GM12872 (cell line): Measurements from ENCODE around the gene SMYD3.

Experiments
- TF ChIP-seq, protein P1 (sequence below): IDR thresholded peaks from 3 replicates; pipeline ENCODE4 v1.5.1; 2011; ENCODE audit warnings: low read depth, mild to moderate bottlenecking, low read length, moderate library complexity; ENCODE audit not compliant: insufficient read depth

The SMYD3 gene

DNA sequence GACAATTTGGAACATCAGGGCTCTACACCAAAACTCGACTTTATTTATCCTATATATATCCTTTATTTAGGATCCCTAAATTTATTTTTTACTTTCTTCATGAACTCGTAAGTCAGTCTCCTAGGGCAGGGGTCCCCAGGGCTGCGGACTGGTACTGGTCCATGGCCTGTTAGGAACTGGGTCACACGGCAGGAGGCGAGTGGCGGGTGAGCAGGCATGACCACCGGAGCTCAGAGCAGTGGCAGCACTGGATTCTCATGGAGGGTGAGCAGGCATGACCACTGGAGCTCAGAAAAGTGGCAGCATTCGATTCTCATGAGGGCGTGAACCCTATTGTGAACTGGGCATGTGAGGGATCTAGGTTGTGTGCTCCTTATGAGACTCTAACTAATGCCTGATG, 427.0 kb downstream of the SMYD3 start:
- TF ChIP-seq, protein P1, sequence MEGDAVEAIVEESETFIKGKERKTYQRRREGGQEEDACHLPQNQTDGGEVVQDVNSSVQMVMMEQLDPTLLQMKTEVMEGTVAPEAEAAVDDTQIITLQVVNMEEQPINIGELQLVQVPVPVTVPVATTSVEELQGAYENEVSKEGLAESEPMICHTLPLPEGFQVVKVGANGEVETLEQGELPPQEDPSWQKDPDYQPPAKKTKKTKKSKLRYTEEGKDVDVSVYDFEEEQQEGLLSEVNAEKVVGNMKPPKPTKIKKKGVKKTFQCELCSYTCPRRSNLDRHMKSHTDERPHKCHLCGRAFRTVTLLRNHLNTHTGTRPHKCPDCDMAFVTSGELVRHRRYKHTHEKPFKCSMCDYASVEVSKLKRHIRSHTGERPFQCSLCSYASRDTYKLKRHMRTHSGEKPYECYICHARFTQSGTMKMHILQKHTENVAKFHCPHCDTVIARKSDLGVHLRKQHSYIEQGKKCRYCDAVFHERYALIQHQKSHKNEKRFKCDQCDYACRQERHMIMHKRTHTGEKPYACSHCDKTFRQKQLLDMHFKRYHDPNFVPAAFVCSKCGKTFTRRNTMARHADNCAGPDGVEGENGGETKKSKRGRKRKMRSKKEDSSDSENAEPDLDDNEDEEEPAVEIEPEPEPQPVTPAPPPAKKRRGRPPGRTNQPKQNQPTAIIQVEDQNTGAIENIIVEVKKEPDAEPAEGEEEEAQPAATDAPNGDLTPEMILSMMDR: no peak

GRCh38 chr1:246078888-246079252, 428.2 kb downstream of the SMYD3 start:
- TF ChIP-seq, protein P1: no peak

DNA sequence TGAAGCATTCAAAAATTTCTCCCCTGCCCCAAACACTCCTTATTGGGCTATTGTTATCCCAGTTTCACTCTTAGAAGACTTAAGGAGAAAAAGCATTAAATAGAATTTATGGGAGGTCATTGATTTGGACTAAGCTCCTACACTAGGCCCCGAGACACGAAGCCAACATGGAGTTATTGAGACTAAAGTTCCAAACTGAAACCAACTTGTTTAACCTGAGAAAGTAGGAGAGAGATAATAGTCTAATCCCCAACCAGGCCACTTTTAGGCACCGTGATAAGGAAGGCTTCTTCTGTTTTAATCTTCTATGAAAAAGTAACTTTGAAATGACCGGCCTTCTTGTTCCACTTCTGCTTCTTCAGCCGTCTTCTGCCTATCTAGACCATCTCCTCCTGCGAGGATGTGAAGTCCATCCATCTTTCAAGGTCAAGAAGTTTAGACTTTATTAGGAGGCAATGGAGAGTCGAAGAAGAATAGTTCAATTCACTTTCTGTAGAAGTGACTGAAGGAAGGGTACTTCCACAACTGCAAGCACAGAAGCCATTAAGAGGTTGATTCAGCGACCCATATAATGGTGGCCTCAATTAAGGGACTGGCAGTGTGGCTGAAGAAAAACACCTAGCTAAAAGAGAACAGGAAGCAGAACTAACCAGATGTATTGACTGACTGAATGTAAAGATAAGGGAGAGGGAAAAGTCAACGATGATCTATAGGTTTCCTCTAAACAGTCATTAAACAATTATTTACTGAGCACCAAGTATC, 428.8 kb downstream of the SMYD3 start:
- TF ChIP-seq, protein P1: no peak

DNA sequence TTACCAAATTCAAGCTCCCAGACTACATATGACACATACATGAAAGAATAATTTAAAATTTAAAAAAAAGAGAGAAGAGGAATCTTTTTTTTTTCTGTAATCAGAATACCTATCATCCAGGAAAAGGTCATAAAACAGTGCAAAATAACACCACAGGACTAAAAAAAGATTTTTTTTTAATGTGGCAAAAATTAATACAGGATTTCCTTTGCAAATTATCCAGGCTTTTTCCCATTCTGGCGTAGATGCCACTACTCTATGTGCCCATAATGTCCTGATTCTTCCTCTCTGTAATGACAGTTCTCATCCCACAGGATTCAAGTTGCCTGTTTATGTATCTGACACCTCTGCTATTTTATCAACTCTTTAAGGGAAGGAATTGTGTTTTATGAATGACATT, 429.6 kb downstream of the SMYD3 start:
- TF ChIP-seq, protein P1: no peak

DNA sequence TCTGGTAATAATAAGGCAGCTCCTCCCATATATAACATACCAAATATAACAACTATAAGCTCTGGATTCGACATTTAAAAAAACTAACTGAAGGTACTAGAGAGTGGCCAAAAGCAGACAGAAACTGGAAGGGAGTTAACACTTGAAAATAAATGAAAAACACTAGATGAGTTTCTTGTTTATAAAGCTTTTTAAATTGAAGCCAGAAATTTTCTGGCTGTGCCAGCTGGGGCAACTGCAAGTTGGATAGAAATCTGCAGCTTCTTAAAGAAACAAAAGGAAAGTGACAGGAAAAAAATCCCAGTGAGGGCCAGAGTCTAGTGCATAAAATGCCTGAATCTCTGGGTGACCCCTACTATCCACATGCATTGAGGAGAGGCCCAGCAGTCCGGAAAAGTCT, 432.7 kb downstream of the SMYD3 start:
- TF ChIP-seq, protein P1: no peak

DNA sequence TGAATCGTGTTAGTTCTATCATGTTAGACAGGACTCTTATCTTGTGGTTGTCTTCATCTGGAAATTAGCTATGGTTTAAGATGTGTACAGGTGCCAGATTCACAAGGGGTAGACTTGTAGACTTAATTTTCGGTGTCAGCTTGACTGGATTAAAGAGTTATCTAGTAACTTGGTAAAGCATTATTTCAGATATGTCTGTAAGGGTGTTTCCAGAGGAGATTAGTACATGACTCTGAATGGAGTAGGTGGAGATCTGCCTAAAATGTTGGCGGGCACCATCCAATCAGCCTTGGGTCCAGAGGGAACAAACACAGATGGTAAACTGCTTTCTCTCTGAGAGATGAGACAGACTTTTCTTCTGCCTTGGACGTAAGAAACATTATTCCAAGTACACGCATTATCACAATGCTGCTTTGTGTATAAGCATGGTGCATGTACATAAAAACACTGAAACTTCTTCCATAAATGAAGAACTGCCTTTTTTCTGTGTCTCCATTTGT, 434.6 kb downstream of the SMYD3 start:
- TF ChIP-seq, protein P1: no peak

DNA sequence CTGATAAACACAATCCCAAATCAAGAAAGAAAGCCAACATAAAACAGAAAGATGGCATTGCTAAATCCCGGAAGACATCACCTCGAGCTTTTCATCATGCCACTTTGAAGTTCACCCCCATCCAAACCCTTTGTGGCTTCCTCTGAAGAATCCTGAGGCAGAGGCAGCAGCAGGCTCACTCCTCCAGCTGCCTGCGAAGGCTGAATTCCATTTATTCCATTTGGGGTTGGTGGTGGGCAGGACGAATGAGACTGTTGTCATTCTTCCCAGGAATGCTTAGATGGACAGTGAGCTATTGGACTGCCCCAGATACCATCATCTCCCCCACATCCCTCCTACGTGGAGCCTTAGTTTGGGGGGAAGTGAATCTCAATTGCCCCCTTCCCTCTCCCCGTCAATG, 437.5 kb downstream of the SMYD3 start:
- TF ChIP-seq, protein P1: no peak
